Transverse colon (tissue), 4 donors: ENCODE data around the gene JAKMIP1. TPM values are rescaled to one million over a fixed set of nuclear protein-coding genes. Genes with fewer than 3 reads are reported as not detected.

ENCODE experiments used
- DNase-seq: peaks from one replicate; pipeline ENCODE4 v3.0.0-alpha.2; 2019
- H3K27ac ChIP-seq, 4 donors: fragments of 200-600 bp; sonication (generic); 2 replicates each; pipeline ENCODE4 v1.5.1; 2016 to 2018; ENCODE audit warnings: inconsistent platforms in 4 of 4
- H3K27me3 ChIP-seq: fragments of 200-600 bp; sonication (generic); 2 replicates; pipeline ENCODE4 v1.5.1; 2017; ENCODE audit warnings: inconsistent platforms
- H3K36me3 ChIP-seq, 4 donors: fragments of 200-600 bp; sonication (generic); 2 replicates each; pipeline ENCODE4 v1.5.1; 2017 to 2019; ENCODE audit warnings: inconsistent platforms in 4 of 4
- H3K4me1 ChIP-seq, 4 donors: fragments of 200-600 bp; sonication (generic); 2 replicates each; pipeline ENCODE4 v1.5.1; 2017 to 2020; ENCODE audit warnings: inconsistent platforms in 4 of 4
- H3K4me3 ChIP-seq, 4 donors: fragments of 200-600 bp; sonication (generic); 1 replicate in 1 of 4; 2 replicates in 3 of 4; pipeline versions ENCODE4 v1.5.1 to v1.6.1; 2017 to 2019; ENCODE audit warnings: inconsistent platforms in 4 of 4
- H3K9me3 ChIP-seq, 2 donors: fragments of 200-600 bp; sonication (generic); 2 replicates each; pipeline ENCODE4 v1.5.1; 2017 to 2019; ENCODE audit warnings: inconsistent platforms in 2 of 2
- EP300 ChIP-seq: sonication (generic); formaldehyde crosslinking; IDR thresholded peaks from one replicate; pipeline ENCODE4 v1.6.1; 2017; ENCODE audit warnings: antibody characterized with exemption, low read depth
- POLR2A ChIP-seq: fragments of 450-650 bp; IDR thresholded peaks from one replicate; pipeline ENCODE4 v1.6.1; 2016; ENCODE audit warnings: antibody characterized with exemption, mild to moderate bottlenecking, moderate library complexity
- POLR2AphosphoS5 ChIP-seq, 3 donors: sonication (generic); formaldehyde crosslinking; IDR thresholded peaks; one replicate each; pipeline ENCODE4 v1.6.1; 2016; ENCODE audit warnings: antibody characterized with exemption in 3 of 3
- WGBS, 2 donors: methylation state at CpG; one replicate each; pipeline ENCODE4 v1.1.5; 2018; ENCODE audit warnings: low coverage in 1 of 2; 5-methylcytosine and 5-hydroxymethylcytosine counted together
- in situ Hi-C, 4 donors: fragments of 200-750 bp; cut with MboI; loops; one replicate each; pipeline versions ENCODE4 v1.15.0 to v1.15.1; 2017; ENCODE audit warnings: low sequenced_read_pairs in 3 of 4, low pct_ligation_motif_present in 1 of 4, low pct_unique_long_range_greater_than_20kb in 1 of 4
- intact Hi-C: fragments of 100-400 bp; cut with DNase I; formaldehyde crosslinking; loops from one replicate; pipeline ENCODE4 v1.15.1; 2023; ENCODE audit warnings: low total_unique reads
- total RNA-seq, 4 donors: library from RNA; depleted of rRNA; stranded (reverse); fragments of >200 nt; gene quantifications; one replicate each; pipeline ENCODE4 v1.1.0, GENCODE V29; 2016
- TF ChIP-seq, protein P1 (sequence below), 5 experiments: fragments of 200-600 bp in 3 of 5; fragments of 450-650 bp in 2 of 5; sonication (generic) in 3 of 5; IDR thresholded peaks; 1 replicate in 2 of 5; 2 replicates in 3 of 5; pipeline ENCODE4 v1.5.1; 2016 to 2017; ENCODE audit warnings: antibody characterized with exemption in 5 of 5, inconsistent platforms in 3 of 5, mild to moderate bottlenecking in 2 of 5, moderate library complexity in 1 of 5

The JAKMIP1 gene
- total RNA-seq, 4 donors from 2014 or later = 1.2 to 1.7 TPM; not detected in 2

DNA sequence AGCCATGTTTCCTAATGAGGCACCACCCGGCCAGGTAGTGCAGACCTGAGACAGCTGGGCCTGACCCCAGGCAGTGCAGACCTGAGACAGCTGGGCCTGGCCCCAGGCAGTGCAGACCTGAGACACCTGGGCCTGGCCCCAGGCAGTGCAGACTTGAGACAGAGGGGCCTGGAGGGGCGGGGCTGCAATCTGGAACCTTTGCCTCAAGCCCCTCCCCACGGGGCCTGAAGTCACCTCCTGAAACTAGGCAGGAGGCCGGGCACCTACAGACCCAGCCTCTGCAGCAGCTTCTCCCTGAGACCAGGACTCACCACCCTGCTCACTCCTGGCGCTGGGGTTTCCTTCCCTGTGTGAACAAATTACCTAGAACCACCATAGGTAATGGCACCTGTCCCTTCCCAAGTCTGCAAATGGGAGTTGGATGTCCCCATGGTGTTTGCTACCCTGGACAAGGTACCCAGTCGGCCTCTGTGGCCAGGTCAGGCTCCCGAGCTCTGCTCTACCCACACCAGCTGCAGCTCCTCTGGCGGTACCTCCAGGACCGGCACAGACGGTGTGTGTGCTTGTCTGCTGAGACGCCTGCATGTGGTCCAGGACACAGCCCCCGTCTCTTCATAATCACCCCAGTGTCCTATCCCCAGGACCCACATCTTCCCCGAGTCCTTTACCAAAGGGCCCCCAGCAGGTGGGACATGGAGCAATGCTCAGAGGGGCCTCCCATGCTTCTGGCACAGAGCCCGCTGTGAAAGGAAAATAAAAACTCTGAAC, 129.0 kb downstream of the JAKMIP1 start:
- Histone ChIP-seq H3K4me3 (no peak overlapping the region), H3K4me1 (no peaks in the 10 kb centered on the region), H3K36me3 (no peaks in the 10 kb centered on the region), H3K9me3 (no peaks in the 10 kb centered on the region), H3K27ac (no peak overlapping the region), H3K27me3 (peaks cover 8% of the 10 kb centered on the region)
- WGBS, 2 donors = 81% methylated on average over 14 of the region's 14 CpGs; no CpG with 5 or more reads in 1 of the 2 donors
- TF ChIP-seq POLR2AphosphoS5 (IDR thresholded peaks at IDR 0.05) (no peak), POLR2A (no peak), EP300 (no peak)
- TF ChIP-seq, protein P1, sequence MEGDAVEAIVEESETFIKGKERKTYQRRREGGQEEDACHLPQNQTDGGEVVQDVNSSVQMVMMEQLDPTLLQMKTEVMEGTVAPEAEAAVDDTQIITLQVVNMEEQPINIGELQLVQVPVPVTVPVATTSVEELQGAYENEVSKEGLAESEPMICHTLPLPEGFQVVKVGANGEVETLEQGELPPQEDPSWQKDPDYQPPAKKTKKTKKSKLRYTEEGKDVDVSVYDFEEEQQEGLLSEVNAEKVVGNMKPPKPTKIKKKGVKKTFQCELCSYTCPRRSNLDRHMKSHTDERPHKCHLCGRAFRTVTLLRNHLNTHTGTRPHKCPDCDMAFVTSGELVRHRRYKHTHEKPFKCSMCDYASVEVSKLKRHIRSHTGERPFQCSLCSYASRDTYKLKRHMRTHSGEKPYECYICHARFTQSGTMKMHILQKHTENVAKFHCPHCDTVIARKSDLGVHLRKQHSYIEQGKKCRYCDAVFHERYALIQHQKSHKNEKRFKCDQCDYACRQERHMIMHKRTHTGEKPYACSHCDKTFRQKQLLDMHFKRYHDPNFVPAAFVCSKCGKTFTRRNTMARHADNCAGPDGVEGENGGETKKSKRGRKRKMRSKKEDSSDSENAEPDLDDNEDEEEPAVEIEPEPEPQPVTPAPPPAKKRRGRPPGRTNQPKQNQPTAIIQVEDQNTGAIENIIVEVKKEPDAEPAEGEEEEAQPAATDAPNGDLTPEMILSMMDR (IDR thresholded peaks at IDR 0.05) = no peak
- in situ Hi-C loops (no loop called here), intact Hi-C loops (no loop called here)
- DNase-seq = no peak

DNA sequence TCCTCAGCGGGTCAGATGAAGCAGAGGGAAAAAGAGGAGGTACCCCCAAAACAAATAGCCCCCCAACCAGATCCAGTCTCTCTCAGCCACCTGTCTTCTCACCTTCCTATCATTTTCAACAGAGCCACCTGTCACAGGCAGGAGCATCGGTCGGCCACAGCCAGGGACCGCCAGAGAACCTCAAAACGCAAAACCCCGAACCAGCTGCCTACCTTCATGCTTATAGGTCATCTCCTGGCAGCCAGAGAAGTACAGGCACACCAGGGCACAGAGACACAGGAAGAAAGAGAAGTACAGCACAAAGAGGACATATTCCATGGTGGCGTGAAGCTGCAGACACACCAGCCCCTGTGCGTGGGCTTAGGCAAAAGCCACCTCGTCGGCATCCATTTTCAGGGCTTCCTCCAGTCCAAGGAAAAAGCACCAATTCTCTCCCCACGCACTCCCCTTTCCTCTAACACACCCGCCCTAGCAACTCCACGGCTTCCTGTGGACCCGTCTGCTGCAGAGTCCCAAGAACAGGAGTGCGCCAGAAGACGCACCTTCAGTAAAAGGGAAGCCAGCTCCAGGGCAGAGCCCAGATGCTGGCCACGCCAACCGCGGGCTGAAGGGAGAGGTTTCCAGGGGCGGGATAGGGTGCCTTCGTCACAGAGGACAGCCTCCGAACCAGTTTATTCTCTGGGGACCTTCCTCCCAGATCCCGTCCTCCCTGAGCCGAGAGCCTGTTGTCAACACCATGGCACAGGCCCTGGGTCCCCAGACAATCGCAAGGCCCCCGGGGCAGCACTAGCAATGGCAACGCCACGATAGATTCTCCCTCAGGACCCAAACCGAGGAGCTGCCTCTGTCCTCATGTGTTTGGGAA, 130.3 kb downstream of the JAKMIP1 start:
- no peak overlapping the region for H3K27ac ChIP-seq
- H3K4me1 ChIP-seq = no peaks in the 10 kb centered on the region
- no peak for DNase-seq
- TF ChIP-seq POLR2AphosphoS5 (IDR thresholded peaks at IDR 0.05) (no peak), EP300 (no peak), POLR2A (no peak)
- TF ChIP-seq, protein P1 (IDR thresholded peaks at IDR 0.05) = no peak
- intact Hi-C loops = no loop called here
- H3K36me3 ChIP-seq = no peaks in the 10 kb centered on the region
- H3K27me3 ChIP-seq = peaks cover 8% of the 10 kb centered on the region
- no peaks in the 10 kb centered on the region for H3K9me3 ChIP-seq
- H3K4me3 ChIP-seq = no peak overlapping the region
- in situ Hi-C loops = no loop called here
- 82 to 85% methylated on average over 8 to 29 of the region's 29 CpGs for WGBS, 2 donors

DNA sequence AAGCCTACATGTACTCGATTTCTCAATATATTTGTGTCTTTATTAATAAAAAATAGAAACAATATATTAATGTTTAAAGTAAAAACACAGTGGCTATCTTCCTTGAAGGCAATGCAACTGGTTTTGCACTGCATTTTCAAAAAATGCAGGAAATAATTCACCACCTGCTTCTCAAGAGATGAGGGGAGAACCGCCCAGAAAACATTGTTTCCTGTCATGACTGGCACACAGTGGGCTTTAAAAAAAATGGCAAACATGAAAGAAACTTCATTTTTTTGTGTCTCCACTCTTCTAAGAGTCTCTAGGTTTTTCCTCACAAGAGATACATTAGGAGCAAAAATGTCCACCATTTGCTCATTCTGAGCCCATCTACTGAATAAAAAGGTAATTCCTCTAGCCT, 131.4 kb downstream of the JAKMIP1 start:
- Histone ChIP-seq H3K27ac (no peak overlapping the region), H3K4me3 (no peak overlapping the region), H3K36me3 (no peaks in the 10 kb centered on the region), H3K4me1 (no peaks in the 10 kb centered on the region), H3K27me3 (peaks cover 8% of the 10 kb centered on the region), H3K9me3 (no peaks in the 10 kb centered on the region)
- TF ChIP-seq POLR2AphosphoS5 (IDR thresholded peaks at IDR 0.05) = no peak
- no peak for TF ChIP-seq EP300
- TF ChIP-seq, protein P1 (IDR thresholded peaks at IDR 0.05) = no peak
- TF ChIP-seq POLR2A = no peak
- DNase-seq = no peak
- intact Hi-C loops = no loop called here
- in situ Hi-C loops = no loop called here
- WGBS, 2 donors = 46 to 52% methylated on average over 2 of the region's 2 CpGs

DNA sequence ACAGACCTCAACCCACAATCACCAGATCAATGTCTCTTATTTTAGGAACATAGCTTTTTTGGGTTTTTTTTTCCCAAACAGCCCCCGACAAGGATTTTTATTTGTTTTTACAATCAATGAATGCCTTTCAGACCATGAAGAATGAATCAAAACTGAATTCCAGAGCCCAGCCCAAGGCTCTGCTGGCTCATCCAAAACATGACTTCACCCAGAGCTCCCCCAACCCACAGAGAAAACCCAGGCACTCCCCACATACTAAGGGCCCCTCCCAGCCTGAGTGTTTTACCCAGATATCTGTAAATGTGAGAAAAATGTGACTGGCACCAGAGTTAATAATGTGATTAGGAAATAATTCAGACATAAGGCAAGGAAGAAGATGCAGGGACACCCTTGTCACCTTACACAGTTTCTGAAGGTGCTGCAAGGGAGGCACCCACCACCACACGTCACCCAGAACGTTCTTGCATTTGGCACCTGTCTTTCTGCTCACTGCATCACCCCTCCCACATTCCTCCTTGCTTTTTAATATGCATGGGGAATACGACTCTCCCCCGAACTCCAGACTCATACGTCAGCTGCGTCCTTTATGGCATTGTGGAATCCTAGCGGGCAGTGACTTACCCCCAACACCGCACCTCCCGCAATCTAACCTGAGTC, 134.3 kb downstream of the JAKMIP1 start:
- no peak for DNase-seq
- Histone ChIP-seq H3K36me3 (no peaks in the 10 kb centered on the region), H3K4me1 (no peaks in the 10 kb centered on the region), H3K9me3 (peaks cover 0 to 3% of the 10 kb centered on the region in 2 donors), H3K4me3 (no peak overlapping the region), H3K27me3 (peaks cover 8% of the 10 kb centered on the region), H3K27ac (no peak overlapping the region)
- in situ Hi-C loops = no loop called here
- WGBS, 2 donors = 70 to 73% methylated on average over 1 to 10 of the region's 10 CpGs
- TF ChIP-seq POLR2AphosphoS5 (IDR thresholded peaks at IDR 0.05) (no peak), EP300 (no peak), POLR2A (no peak)
- TF ChIP-seq, protein P1 (IDR thresholded peaks at IDR 0.05) = no peak
- intact Hi-C loops = no loop called here
